Transverse colon (tissue), 3 donors: Measurements from ENCODE around the gene CLDN11.

Source experiments
- POLR2A ChIP-seq: fragments of 450-650 bp; IDR thresholded peaks from one replicate; pipeline ENCODE4 v1.6.1; 2016; ENCODE audit warnings: antibody characterized with exemption, mild to moderate bottlenecking, moderate library complexity
- TF ChIP-seq, protein P1 (sequence below), 5 experiments: fragments of 200-600 bp in 3 of 5; fragments of 450-650 bp in 2 of 5; sonication (generic) in 3 of 5; IDR thresholded peaks; 1 replicate in 2 of 5; 2 replicates in 3 of 5; pipeline ENCODE4 v1.5.1; 2016 to 2017; ENCODE audit warnings: antibody characterized with exemption in 5 of 5, inconsistent platforms in 3 of 5, mild to moderate bottlenecking in 2 of 5, moderate library complexity in 1 of 5

- TF ChIP-seq, protein P1, sequence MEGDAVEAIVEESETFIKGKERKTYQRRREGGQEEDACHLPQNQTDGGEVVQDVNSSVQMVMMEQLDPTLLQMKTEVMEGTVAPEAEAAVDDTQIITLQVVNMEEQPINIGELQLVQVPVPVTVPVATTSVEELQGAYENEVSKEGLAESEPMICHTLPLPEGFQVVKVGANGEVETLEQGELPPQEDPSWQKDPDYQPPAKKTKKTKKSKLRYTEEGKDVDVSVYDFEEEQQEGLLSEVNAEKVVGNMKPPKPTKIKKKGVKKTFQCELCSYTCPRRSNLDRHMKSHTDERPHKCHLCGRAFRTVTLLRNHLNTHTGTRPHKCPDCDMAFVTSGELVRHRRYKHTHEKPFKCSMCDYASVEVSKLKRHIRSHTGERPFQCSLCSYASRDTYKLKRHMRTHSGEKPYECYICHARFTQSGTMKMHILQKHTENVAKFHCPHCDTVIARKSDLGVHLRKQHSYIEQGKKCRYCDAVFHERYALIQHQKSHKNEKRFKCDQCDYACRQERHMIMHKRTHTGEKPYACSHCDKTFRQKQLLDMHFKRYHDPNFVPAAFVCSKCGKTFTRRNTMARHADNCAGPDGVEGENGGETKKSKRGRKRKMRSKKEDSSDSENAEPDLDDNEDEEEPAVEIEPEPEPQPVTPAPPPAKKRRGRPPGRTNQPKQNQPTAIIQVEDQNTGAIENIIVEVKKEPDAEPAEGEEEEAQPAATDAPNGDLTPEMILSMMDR (IDR thresholded peaks at IDR 0.05): no peak
- TF ChIP-seq POLR2A: no peak
Observed at GRCh38 chr3:170458285-170458684, 39.6 kb downstream of the CLDN11 start.
